ENCODE measurements around the gene PARP14.
"Not testable (repeated sequence)": the region's sequence is repeated elsewhere in the genome, so short reads cannot be mapped to it uniquely, and the experiment has no call there.

The PARP14 gene

GRCh38 chr3:122680475-122681283, at the start of gene PARP14:
PARP14 (plus strand) TSS chr3:122680839; CDS start chr3:122680884, 45 bp downstream.
- in situ Hi-C loops (cut with HindIII; ENCODE audit: low sequenced_read_pairs) = no loop called here

- in situ Hi-C loops (cut with HindIII; ENCODE audit: low sequenced_read_pairs) = no loop called here
Observed at GRCh38 chr3:122635789-122636188, 44.9 kb upstream of the PARP14 start.

- in situ Hi-C loops (cut with HindIII; ENCODE audit: low sequenced_read_pairs) = no loop called here
Observed at GRCh38 chr3:122636697-122637096, 43.9 kb upstream of the PARP14 start.

GRCh38 chr3:122640437-122640999, 40.1 kb upstream of the PARP14 start:
- in situ Hi-C loops (cut with HindIII; ENCODE audit: low sequenced_read_pairs) = no loop called here

GRCh38 chr3:122642935-122643334, 37.7 kb upstream of the PARP14 start:
- in situ Hi-C loops (cut with HindIII; ENCODE audit: low sequenced_read_pairs) = no loop called here

GRCh38 chr3:122646146-122646988, 34.3 kb upstream of the PARP14 start:
- in situ Hi-C loops (cut with HindIII; ENCODE audit: low sequenced_read_pairs) = no loop called here

- in situ Hi-C loops (cut with HindIII; ENCODE audit: low sequenced_read_pairs) = not testable (repeated sequence)
Observed at GRCh38 chr3:122651233-122651907, 29.3 kb upstream of the PARP14 start.

GRCh38 chr3:122651962-122652361, 28.7 kb upstream of the PARP14 start:
- in situ Hi-C loops (cut with HindIII; ENCODE audit: low sequenced_read_pairs) = not testable (repeated sequence)

GRCh38 chr3:122658336-122658735, 22.3 kb upstream of the PARP14 start:
- in situ Hi-C loops (cut with HindIII; ENCODE audit: low sequenced_read_pairs) = not testable (repeated sequence)

- in situ Hi-C loops (cut with HindIII; ENCODE audit: low sequenced_read_pairs) = no loop called here
Observed at GRCh38 chr3:122660297-122660974, 20.2 kb upstream of the PARP14 start.

GRCh38 chr3:122661633-122662032, 19.0 kb upstream of the PARP14 start:
- in situ Hi-C loops (cut with HindIII; ENCODE audit: low sequenced_read_pairs) = no loop called here

- in situ Hi-C loops (cut with HindIII; ENCODE audit: low sequenced_read_pairs) = no loop called here
Observed at GRCh38 chr3:122662505-122662904, 18.1 kb upstream of the PARP14 start.

- in situ Hi-C loops (cut with HindIII; ENCODE audit: low sequenced_read_pairs) = no loop called here
Observed at GRCh38 chr3:122665226-122665786, 15.3 kb upstream of the PARP14 start.

GRCh38 chr3:122665881-122666280, 14.8 kb upstream of the PARP14 start:
- in situ Hi-C loops (cut with HindIII; ENCODE audit: low sequenced_read_pairs) = no loop called here

GRCh38 chr3:122668930-122669730, 11.5 kb upstream of the PARP14 start:
- in situ Hi-C loops (cut with HindIII; ENCODE audit: low sequenced_read_pairs) = no loop called here

GRCh38 chr3:122671553-122671952, 9.1 kb upstream of the PARP14 start:
- in situ Hi-C loops (cut with HindIII; ENCODE audit: low sequenced_read_pairs) = no loop called here

- in situ Hi-C loops (cut with HindIII; ENCODE audit: low sequenced_read_pairs) = no loop called here
Observed at GRCh38 chr3:122674339-122674738, 6.3 kb upstream of the PARP14 start.

GRCh38 chr3:122676759-122677158, 3.9 kb upstream of the PARP14 start:
- in situ Hi-C loops (cut with HindIII; ENCODE audit: low sequenced_read_pairs) = no loop called here

GRCh38 chr3:122677216-122677615, 3.4 kb upstream of the PARP14 start:
- in situ Hi-C loops (cut with HindIII; ENCODE audit: low sequenced_read_pairs) = no loop called here

Data from DLD1 (cell line).